A549 (cell line): ENCODE data around the gene OPCML.

Experiments used
- ESRRA ChIP-seq: fragments of 150-350 bp; IDR thresholded peaks from 2 replicates; pipeline ENCODE4 v1.6.1; 2014; ENCODE audit warnings: mild to moderate bottlenecking, low read length, borderline replicate concordance
- HOXB5 ChIP-seq: fragments of 250-450 bp; sonication (Bioruptor Pico); IDR thresholded peaks from 2 replicates; pipeline ENCODE4 v1.5.0; 2020; ENCODE audit warnings: mild to moderate bottlenecking, moderate library complexity
- JUN ChIP-seq, 2 experiments: fragments of >200 bp; sonication (Bioruptor Twin); formaldehyde crosslinking; IDR thresholded peaks; 2 replicates in 1 of 2; 3 replicates in 1 of 2; pipeline ENCODE4 v1.6.1; 2016 to 2017
- KDM1A ChIP-seq: fragments of 200-600 bp; sonication (generic); IDR thresholded peaks from 2 replicates; pipeline ENCODE4 v1.6.1; 2016; ENCODE audit warnings: low read depth, mild to moderate bottlenecking
- POLR2A ChIP-seq: IDR thresholded peaks from 2 replicates; pipeline ENCODE4 v1.6.1; 2012; ENCODE audit warnings: mild to moderate bottlenecking, low read length
- RAD21 ChIP-seq, 2 experiments: fragments of >200 bp in 1 of 2; sonication (Bioruptor Twin) in 1 of 2; formaldehyde crosslinking in 1 of 2; IDR thresholded peaks in 1 of 2; conservative IDR thresholded peaks in 1 of 2; 2 replicates in 1 of 2; 3 replicates in 1 of 2; pipeline ENCODE4 v1.6.1; 2012 to 2018; ENCODE audit warnings: inconsistent platforms in 1 of 2
- ZC3H11A ChIP-seq: fragments of 450-650 bp; IDR thresholded peaks from 2 replicates; pipeline ENCODE4 v1.6.1; 2014; ENCODE audit warnings: antibody characterized with exemption, mild to moderate bottlenecking
- TF ChIP-seq, protein P1 (sequence below): fragments of >200 bp; sonication (Bioruptor Twin); formaldehyde crosslinking; IDR thresholded peaks from 3 replicates; pipeline ENCODE4 v1.5.1; 2016
- TF ChIP-seq, protein P2 (sequence below): IDR thresholded peaks from 2 replicates; pipeline ENCODE4 v1.6.1; 2012
- TF ChIP-seq, protein P3 (sequence below): fragments of >200 bp; sonication (Bioruptor Twin); formaldehyde crosslinking; IDR thresholded peaks from 3 replicates; pipeline ENCODE4 v1.6.1; 2016
- TF ChIP-seq, protein P4 (sequence below): fragments of 150-350 bp; IDR thresholded peaks from 2 replicates; pipeline ENCODE4 v1.6.1; 2014; ENCODE audit warnings: low read depth, mild to moderate bottlenecking, low read length
- TF ChIP-seq, protein P5 (sequence below): fragments of 450-650 bp; IDR thresholded peaks from 2 replicates; pipeline ENCODE4 v1.6.1; 2014; ENCODE audit warnings: antibody characterized with exemption

DNA sequence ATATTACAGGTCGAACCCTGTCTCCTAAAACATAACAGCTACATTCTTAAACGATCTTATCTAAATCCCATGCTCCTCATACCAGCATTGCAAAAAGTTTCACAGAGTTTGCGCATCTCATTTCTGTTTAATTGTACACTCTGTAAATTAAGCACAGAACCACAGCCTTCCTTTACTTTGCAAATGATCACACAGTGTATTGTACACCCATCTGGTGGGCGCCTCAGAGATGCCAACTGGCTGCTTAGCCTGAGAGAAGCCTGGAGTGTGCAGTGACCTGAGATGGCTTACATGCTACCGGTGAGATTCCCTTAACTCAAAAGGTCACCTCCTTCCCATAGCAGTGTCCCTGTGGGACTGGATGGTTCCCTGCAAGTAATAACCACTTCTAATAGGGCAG lies 1077.3 kb downstream of the OPCML start:
- TF ChIP-seq, protein P1, sequence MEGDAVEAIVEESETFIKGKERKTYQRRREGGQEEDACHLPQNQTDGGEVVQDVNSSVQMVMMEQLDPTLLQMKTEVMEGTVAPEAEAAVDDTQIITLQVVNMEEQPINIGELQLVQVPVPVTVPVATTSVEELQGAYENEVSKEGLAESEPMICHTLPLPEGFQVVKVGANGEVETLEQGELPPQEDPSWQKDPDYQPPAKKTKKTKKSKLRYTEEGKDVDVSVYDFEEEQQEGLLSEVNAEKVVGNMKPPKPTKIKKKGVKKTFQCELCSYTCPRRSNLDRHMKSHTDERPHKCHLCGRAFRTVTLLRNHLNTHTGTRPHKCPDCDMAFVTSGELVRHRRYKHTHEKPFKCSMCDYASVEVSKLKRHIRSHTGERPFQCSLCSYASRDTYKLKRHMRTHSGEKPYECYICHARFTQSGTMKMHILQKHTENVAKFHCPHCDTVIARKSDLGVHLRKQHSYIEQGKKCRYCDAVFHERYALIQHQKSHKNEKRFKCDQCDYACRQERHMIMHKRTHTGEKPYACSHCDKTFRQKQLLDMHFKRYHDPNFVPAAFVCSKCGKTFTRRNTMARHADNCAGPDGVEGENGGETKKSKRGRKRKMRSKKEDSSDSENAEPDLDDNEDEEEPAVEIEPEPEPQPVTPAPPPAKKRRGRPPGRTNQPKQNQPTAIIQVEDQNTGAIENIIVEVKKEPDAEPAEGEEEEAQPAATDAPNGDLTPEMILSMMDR: no peak
- no peak for TF ChIP-seq POLR2A
- no peak for TF ChIP-seq ZC3H11A
- no peak for TF ChIP-seq KDM1A
- TF ChIP-seq, protein P2, sequence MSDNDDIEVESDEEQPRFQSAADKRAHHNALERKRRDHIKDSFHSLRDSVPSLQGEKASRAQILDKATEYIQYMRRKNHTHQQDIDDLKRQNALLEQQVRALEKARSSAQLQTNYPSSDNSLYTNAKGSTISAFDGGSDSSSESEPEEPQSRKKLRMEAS: no peak
- TF ChIP-seq ESRRA: no peak
- TF ChIP-seq, protein P3, sequence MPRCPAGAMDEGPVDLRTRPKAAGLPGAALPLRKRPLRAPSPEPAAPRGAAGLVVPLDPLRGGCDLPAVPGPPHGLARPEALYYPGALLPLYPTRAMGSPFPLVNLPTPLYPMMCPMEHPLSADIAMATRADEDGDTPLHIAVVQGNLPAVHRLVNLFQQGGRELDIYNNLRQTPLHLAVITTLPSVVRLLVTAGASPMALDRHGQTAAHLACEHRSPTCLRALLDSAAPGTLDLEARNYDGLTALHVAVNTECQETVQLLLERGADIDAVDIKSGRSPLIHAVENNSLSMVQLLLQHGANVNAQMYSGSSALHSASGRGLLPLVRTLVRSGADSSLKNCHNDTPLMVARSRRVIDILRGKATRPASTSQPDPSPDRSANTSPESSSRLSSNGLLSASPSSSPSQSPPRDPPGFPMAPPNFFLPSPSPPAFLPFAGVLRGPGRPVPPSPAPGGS: no peak
- TF ChIP-seq, protein P4, sequence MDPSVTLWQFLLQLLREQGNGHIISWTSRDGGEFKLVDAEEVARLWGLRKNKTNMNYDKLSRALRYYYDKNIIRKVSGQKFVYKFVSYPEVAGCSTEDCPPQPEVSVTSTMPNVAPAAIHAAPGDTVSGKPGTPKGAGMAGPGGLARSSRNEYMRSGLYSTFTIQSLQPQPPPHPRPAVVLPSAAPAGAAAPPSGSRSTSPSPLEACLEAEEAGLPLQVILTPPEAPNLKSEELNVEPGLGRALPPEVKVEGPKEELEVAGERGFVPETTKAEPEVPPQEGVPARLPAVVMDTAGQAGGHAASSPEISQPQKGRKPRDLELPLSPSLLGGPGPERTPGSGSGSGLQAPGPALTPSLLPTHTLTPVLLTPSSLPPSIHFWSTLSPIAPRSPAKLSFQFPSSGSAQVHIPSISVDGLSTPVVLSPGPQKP: no peak
- TF ChIP-seq, protein P5, sequence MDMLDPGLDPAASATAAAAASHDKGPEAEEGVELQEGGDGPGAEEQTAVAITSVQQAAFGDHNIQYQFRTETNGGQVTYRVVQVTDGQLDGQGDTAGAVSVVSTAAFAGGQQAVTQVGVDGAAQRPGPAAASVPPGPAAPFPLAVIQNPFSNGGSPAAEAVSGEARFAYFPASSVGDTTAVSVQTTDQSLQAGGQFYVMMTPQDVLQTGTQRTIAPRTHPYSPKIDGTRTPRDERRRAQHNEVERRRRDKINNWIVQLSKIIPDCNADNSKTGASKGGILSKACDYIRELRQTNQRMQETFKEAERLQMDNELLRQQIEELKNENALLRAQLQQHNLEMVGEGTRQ: no peak
- TF ChIP-seq JUN (IDR thresholded peaks at IDR 0.05): no peak
- no peak for TF ChIP-seq RAD21 (conservative IDR thresholded peaks at IDR 0.05 in 1 of 2, IDR thresholded peaks at IDR 0.05 in 1 of 2)
- no peak for TF ChIP-seq HOXB5 (CRISPR knock-in tag)
